GM10266 (cell line): ENCODE data around the gene PARD3.

ENCODE experiments used
- DNase-seq: peaks from one replicate; pipeline ENCODE4 v3.0.0; 2012; ENCODE audit errors: extremely low spot score
- CTCF ChIP-seq: IDR thresholded peaks from 2 replicates; pipeline ENCODE4 v1.5.1; 2012; ENCODE audit warnings: mild to moderate bottlenecking, low read depth; ENCODE audit not compliant: control insufficient read depth, insufficient read depth; ENCODE audit errors: missing control alignments

Gene PARD3

GRCh38 chr10:34551295-34551694, 263.8 kb downstream of the PARD3 start:
- no peak for DNase-seq
- TF ChIP-seq CTCF, result no peak

- no peak for TF ChIP-seq CTCF
- no peak for DNase-seq
Measured at GRCh38 chr10:34549953-34550352, 265.1 kb downstream of the PARD3 start.

- no peak for DNase-seq
- no peak for TF ChIP-seq CTCF
Measured at GRCh38 chr10:34549001-34549400, 266.1 kb downstream of the PARD3 start.

GRCh38 chr10:34548466-34548865, 266.6 kb downstream of the PARD3 start:
- no peak for TF ChIP-seq CTCF
- no peak for DNase-seq

- no peak for DNase-seq
- TF ChIP-seq CTCF, result no peak
Measured at GRCh38 chr10:34547695-34548094, 267.4 kb downstream of the PARD3 start.

- TF ChIP-seq CTCF, result no peak
- no peak for DNase-seq
Measured at GRCh38 chr10:34547291-34547690, 267.8 kb downstream of the PARD3 start.

GRCh38 chr10:34544400-34544799, 270.7 kb downstream of the PARD3 start:
- no peak for TF ChIP-seq CTCF
- no peak for DNase-seq
